Fibroblast of the aortic adventitia (primary cell): Measurements from ENCODE around the gene TCL1B. TPM values are rescaled to one million over a fixed set of nuclear protein-coding genes. Genes with fewer than 3 reads are reported as not detected.

Experiments
- DNase-seq: peaks from one replicate; pipeline ENCODE4 v3.0.0-alpha.2; 2010; ENCODE audit warnings: low read depth
- H3K4me3 ChIP-seq: 2 replicates; pipeline ENCODE4 v1.5.1; 2011; ENCODE audit warnings: low read depth, mild to moderate bottlenecking, control low read depth, low read length, moderate library complexity
- CTCF ChIP-seq: IDR thresholded peaks from 2 replicates; pipeline ENCODE4 v1.5.1; 2011; ENCODE audit warnings: mild to moderate bottlenecking, low read length, control low read depth, inconsistent platforms; ENCODE audit not compliant: insufficient read depth
- total RNA-seq: library from RNA; depleted of rRNA; stranded (reverse); fragments of >200 nt; gene quantifications from 2 replicates; pipeline ENCODE4 v1.2.3, GENCODE V29; 2012; ENCODE audit warnings: low replicate concordance

Gene TCL1B
- total RNA-seq, 1 donor, result not detected

GRCh38 chr14:95698287-95698686 is 12.1 kb downstream of the TCL1B start:
- TF ChIP-seq CTCF, result no peak
- no peak overlapping the region for H3K4me3 ChIP-seq
- no peak for DNase-seq

GRCh38 chr14:95699412-95699811 is 13.2 kb downstream of the TCL1B start:
- TF ChIP-seq CTCF, result no peak
- no peak for DNase-seq
- H3K4me3 ChIP-seq, result no peak overlapping the region

- H3K4me3 ChIP-seq, result no peak overlapping the region
- TF ChIP-seq CTCF, result no peak
- no peak for DNase-seq
Measured at GRCh38 chr14:95700221-95700976, 14.2 kb downstream of the TCL1B start.

- peak; percentile 2 for DNase-seq
- no peak for TF ChIP-seq CTCF
- H3K4me3 ChIP-seq, result no peak overlapping the region
Measured at GRCh38 chr14:95701846-95702221, 15.6 kb downstream of the TCL1B start.

GRCh38 chr14:95703341-95703740 is 17.1 kb downstream of the TCL1B start:
- DNase-seq, result no peak
- no peak overlapping the region for H3K4me3 ChIP-seq
- no peak for TF ChIP-seq CTCF

GRCh38 chr14:95703805-95704204 is 17.6 kb downstream of the TCL1B start:
- no peak overlapping the region for H3K4me3 ChIP-seq
- no peak for DNase-seq
- TF ChIP-seq CTCF, result no peak

GRCh38 chr14:95705518-95705917 is 19.3 kb downstream of the TCL1B start:
- no peak for TF ChIP-seq CTCF
- DNase-seq, result no peak
- no peak overlapping the region for H3K4me3 ChIP-seq
